GM19397 (cell line): ENCODE data around the gene HCN1.
"Not testable (repeated sequence)": the region's sequence is repeated elsewhere in the genome, so short reads cannot be mapped to it uniquely, and the experiment has no call there.

Experiments
- ATAC-seq: cut with Tn5 transposase; IDR thresholded peaks from one replicate; pipeline ENCODE4 v1.9.1; 2021; ENCODE audit warnings: mild to moderate bottlenecking, moderate library complexity; ENCODE audit not compliant: unreplicated experiment

HCN1 gene

DNA sequence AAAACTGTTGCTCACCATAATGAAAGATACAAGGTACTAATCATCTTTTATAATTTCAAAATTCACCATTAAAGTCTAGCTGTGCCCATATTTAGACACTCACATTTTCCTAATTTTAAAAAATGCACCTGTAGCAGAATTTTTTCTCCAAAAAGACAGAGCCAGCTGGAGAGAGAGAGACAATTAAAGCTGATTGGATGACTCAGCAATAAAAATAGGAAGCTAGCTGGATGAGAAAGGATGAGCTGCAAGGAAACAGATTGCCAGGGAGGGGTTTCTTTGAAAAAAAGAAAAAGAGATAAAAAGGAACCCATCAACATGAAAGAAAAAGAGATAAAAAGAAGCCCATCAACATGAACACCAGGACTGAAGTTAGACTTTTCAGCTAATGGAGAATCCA, 73.8 kb downstream of the HCN1 start:
- ATAC-seq = no peak

DNA sequence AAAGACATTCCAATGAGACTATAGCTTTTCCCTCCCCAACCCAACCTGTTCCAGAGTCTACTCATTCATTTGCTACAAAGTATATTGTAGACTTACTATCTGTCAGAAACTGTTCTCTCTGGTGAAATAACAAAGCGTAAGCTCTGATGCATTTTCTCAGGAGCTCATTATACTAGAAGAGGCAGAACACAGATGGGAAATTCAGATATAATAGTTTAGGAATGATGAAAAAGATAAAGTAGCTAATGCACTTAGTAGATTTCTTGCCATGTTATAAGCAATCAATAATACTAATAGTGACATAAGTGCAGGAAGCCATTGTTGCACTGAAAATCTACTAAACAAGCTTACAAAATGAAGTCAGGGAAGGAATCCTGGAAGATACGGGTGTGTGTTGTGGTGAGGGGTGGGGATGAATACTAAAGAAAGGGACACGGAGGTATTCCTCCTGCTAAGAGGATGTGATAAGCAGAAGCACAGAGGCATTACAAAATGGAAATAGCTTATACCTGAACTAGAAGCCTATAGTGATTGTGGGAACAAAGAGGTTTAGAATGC, 78.2 kb downstream of the HCN1 start:
- ATAC-seq = no peak

DNA sequence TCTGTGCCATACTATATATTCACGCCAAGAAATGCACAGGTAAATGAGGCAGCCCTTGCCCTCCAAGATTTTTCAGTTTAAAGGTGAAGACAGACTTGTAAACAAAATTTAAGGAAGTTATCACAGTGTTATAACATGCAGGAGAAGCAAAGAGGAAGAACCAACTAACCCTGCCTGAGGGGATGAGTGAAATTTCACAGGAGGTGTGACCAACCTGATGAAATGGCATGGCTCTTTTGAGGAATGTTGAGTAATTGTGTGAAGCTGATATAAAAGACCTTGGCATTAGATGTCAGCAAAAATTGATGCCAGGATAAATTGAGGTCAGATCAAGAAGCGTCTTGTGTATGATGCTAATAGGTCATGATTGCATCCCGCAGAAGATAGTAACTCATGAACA, 86.5 kb downstream of the HCN1 start:
- ATAC-seq = no peak

GRCh38 chr5:45604092-45604491, 92.1 kb downstream of the HCN1 start:
- ATAC-seq = no peak

DNA sequence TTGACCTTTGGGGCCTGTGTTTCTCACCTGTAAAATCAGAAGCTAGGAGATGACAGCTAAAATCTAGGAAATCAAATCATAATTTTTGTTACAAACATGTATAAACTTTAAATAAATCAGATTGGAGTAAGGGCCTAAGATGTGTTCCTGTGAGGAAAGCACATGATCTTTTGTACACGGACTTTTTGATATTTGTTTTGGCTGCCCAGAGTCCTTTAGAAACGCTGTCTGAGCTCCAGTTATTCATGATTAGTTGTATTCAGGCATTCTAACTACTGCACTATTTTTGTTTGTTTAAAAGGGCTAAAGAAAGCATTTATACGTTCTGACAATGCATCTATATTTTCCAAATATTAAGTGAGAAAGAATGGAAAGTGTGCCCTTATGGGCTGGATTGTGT, 94.8 kb downstream of the HCN1 start:
- ATAC-seq = no peak

DNA sequence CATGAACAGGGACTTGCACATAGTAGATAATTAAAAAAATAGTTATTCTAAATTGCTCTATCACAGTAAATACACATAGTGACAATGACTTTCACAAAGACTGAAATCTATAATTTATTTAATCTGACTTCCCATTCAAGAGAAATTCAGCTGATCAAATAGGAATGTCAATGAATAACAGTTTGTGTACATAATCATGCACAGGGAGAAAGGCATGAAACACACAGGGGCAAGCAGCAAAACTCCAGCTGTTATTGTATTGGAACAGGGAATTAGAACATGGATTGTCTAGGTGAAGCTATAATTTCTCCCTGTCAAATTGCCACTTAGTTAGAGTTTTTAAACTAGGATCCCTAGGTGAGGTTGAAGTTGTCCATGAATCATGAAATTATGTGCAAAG, 99.9 kb downstream of the HCN1 start:
- no peak for ATAC-seq

GRCh38 chr5:45586001-45586400, 110.2 kb downstream of the HCN1 start:
- not testable (repeated sequence) for ATAC-seq

DNA sequence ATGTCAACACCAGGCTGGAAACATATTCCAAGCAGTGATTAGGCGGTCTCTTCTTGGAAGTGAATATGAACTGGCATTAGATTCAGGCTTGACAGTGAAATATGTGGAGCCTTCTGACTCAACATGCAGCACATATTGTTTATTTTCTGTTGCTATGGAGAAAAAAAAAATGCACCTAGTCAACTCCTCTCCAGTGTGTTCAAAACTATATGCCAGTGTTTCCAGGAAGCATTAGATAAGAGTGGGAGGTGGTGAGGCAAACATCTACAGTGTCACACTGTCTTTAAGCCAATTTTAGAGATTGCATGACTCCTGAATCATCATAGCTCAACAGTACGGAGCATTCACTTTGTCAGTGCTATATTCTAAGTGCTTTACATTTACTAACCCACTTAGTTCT, 117.9 kb downstream of the HCN1 start:
- ATAC-seq = no peak

DNA sequence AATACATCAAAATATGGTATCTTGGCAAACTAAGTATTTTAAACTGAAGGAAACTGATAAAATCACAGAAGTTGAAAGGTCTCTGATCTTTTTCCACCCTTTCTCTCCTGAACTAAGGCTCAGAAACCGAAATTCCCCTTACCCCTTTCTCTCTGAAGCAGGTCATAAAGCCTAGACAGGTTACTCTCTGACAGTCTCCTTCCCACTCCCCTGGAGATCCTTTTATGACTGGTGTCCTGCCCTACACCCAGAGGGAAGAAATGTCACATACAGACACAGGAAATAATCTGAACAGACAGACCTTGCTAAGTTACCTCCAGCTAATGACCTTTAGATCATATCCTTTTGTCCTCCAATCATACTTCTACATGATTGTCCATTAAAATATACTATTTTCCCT, 127.4 kb downstream of the HCN1 start:
- no peak for ATAC-seq

DNA sequence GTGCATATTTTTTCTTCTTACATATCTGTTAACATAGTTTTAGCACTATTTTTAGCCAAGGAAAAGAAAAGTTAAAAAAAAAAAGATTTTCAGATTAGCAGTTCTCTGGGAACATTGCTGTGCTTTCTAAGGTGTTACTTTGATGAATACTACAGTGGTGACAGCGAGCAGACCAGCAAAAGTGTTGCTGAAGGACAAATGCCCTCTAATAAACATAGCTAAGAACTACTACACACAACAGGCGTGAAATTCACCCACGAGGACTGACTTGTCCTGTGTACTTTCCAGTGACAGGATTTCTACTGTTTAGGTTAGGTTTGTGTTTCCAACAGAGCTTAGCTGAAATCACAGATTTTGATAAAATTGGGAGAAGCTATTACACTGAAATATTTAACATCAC, 153.8 kb downstream of the HCN1 start:
- ATAC-seq = no peak

DNA sequence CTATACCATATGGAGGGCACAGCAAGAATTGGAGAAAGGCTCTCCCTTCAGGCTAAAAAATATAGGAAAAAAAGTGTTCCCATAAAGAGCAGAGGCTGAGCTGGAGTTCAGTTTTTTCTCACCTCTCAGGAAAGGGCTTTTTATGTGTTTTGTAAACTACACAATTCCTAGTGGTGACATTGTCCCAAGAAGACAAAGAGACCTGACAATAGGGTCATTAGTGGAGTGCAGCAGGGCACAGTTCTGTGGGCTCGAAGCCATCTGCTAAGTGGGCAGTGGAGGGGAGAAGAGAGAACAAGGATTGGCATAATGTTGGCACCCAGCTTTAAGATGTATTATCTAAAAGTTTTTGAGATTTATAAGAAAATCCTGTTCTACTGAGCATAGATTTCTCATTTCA, 162.5 kb downstream of the HCN1 start:
- no peak for ATAC-seq

- no peak for ATAC-seq
Measured at GRCh38 chr5:45532826-45533624, 163.2 kb downstream of the HCN1 start.

DNA sequence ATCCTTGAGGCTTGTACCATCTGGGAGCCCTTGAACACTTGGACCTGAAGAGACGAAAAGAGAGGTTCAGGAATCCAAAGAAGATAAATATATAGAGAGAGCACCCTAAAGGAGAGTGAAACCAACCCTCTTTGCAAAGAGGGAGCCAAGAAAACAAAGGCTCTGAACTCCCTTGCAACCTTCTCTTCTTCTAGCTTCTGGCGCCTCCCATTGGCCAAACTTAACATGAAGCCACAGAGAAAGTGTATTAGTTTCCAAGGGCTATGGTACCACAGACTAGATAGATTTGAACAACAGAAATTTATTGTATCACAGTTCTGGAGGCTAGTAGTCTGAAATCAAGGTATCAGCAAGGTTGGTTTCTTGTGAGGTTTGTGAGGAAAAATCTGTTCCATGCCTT, 175.1 kb downstream of the HCN1 start:
- ATAC-seq = no peak

GRCh38 chr5:45512521-45512920, 183.7 kb downstream of the HCN1 start:
- no peak for ATAC-seq

DNA sequence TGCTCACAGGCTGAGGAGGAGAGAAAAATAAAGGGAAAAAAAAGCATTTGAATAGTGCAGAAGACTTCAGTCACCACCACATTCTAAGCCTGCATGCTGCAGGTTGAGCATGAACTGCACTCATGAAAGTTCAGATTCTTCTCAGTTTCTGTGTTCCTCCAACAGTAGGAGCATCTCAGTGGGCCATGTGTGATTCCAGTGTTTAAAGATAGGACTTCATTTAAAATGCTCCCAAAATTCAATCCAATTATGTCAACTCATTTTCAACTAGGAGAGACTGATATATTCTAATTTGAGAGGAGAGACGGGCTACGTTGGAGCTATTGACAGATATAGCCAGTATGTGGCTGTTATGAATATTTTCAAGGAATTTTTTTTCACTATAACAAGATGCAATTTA, 186.8 kb downstream of the HCN1 start:
- no peak for ATAC-seq

- no peak for ATAC-seq
Measured at GRCh38 chr5:45508135-45508534, 188.0 kb downstream of the HCN1 start.

GRCh38 chr5:45507178-45507577, 189.0 kb downstream of the HCN1 start:
- no peak for ATAC-seq

DNA sequence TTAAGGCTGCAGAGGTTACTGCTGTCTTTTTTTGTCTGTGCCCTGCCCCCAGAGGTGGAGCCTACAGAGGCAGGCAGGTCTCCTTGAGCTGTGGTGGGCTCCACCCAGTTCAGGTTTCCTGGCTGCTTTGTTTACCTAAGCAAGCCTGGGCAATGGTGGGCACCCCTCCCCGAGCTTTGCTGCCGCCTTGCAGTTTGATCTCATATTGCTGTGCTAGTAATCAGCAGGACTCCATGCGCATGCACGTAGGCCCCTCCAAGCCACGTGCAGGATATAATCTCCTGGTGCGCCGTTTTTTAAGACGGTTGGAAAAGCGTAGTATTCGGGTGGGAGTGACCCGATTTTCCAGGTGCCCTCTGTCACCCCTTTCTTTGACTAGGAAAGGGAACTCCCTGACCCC, 197.2 kb downstream of the HCN1 start:
- not testable (repeated sequence) for ATAC-seq

- no peak for ATAC-seq
Measured at GRCh38 chr5:45491368-45491767, 204.8 kb downstream of the HCN1 start.

GRCh38 chr5:45484781-45485180, 211.4 kb downstream of the HCN1 start:
- no peak for ATAC-seq

DNA sequence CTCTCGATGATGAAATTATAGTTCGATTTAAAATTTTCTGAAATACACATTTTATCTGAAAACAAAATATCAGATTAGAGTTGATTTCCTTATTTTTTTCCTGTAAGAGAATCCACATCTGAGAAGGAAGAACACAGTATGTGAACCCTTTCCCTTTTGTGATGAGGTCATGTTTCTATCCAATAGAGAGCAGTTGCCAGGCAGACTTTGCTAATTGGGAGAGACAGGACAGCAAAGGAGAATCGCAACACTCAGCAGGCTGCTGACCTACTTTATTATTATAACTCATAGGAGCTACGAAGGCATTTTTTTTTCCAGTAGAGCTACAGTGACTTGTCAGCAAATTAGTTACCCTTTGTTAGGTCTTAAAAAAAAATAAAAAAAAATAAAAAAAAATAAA, 242.1 kb downstream of the HCN1 start:
- no peak for ATAC-seq

DNA sequence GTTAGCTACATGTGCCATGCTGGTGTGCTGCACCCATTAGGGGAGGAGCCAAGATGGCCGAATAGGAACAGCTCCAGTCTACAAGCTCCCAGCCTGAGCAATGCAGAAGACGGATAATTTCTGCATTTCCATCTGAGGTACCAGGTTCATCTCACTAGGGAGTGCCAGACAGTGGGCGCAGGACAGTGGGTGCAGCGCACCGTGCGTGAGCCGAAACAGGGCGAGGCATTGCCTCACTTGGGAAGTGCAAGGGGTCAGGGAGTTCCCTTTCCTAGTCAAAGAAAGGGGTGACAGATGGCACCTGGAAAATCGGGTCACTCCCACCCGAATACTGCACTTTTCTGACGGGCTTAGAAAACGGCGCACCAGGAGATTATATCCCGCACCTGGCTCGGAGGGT, 251.3 kb downstream of the HCN1 start:
- ATAC-seq = not testable (repeated sequence)

GRCh38 chr5:45440466-45440865, 255.7 kb downstream of the HCN1 start:
- ATAC-seq = no peak
